HCT116 (cell line): ENCODE results near the gene CPNE4. TPM values are rescaled to one million over a fixed set of nuclear protein-coding genes. Genes with fewer than 3 reads are reported as not detected.

Source experiments
- ATAC-seq: fragments of 200-7000 bp; cut with Tn5 transposase; 2 replicates; pipeline ENCODE4 v1.9.1; 2020; ENCODE audit warnings: mild to moderate bottlenecking, moderate library complexity
- BruUV-seq: library from RNA; stranded (reverse); fragments of 400-500 nt; replicated peaks from 2 replicates; lab custom pipeline; 2021; lab: Mats Ljungman, UMichigan
- CTCF ChIA-PET: fragments of 300-600 bp; sonication (Branson Sonifier 250); formaldehyde crosslinking; loops from one replicate; lab custom pipeline; 2021; ENCODE audit warnings: antibody characterized with exemption; lab: Charles Lee
- POLR2A ChIA-PET: fragments of 300-600, 350-600 bp; sonication (Branson Sonifier 250); formaldehyde crosslinking; loops from one replicate; lab custom pipeline; 2021; ENCODE audit warnings: antibody characterized with exemption; lab: Charles Lee
- RAD21 ChIA-PET, 2 experiments: fragments of 300-600 bp; sonication (Branson Sonifier 250); formaldehyde crosslinking; loops; one replicate each; lab custom pipeline; 2023; ENCODE audit warnings: low total read pairs in 2 of 2; ENCODE audit not compliant: uncharacterized antibody in 2 of 2, unreplicated experiment in 2 of 2, low non-redundant PET in 1 of 2; lab: Charles Lee
- DNase-seq: peaks from one replicate; pipeline ENCODE4 v3.0.0-alpha.2; 2010; ENCODE audit warnings: low read depth, low spot score
- H2AFZ ChIP-seq: fragments of 200-600 bp; shearing (Covaris generic), sonication (generic); 2 replicates; pipeline ENCODE4 v1.6.1; 2017; ENCODE audit warnings: low read depth, mixed run types, mixed read lengths, antibody characterized with exemption, low read length; ENCODE audit not compliant: poor library complexity, severe bottlenecking
- H3K27ac ChIP-seq: 2 replicates; pipeline ENCODE4 v1.5.1; 2012; ENCODE audit warnings: low read depth, low read length
- H3K27me3 ChIP-seq: fragments of 200-600 bp; sonication (generic); 2 replicates; pipeline ENCODE4 v1.6.1; 2016; ENCODE audit warnings: mixed run types, low read length, mixed read lengths; ENCODE audit not compliant: insufficient read depth
- H3K36me3 ChIP-seq, 2 experiments: fragments of 200-500 bp in 1 of 2; fragments of 200-600 bp in 1 of 2; sonication (Bioruptor generic) in 1 of 2; sonication (generic) in 1 of 2; 2 replicates each; pipeline versions ENCODE4 v1.5.1 to v1.6.1; 2014 to 2016; ENCODE audit warnings: low read length in 2 of 2, inconsistent platforms in 1 of 2, mixed read lengths in 1 of 2, mixed run types in 1 of 2; ENCODE audit not compliant: insufficient read depth in 2 of 2, control insufficient read depth in 1 of 2
- H3K4me1 ChIP-seq, 2 experiments: fragments of 200-600 bp in 1 of 2; sonication (generic) in 1 of 2; 2 replicates each; pipeline versions ENCODE4 v1.5.1 to v1.6.1; 2012 to 2017; ENCODE audit warnings: low read length in 2 of 2, inconsistent platforms in 1 of 2, mild to moderate bottlenecking in 1 of 2, mixed read lengths in 1 of 2, mixed run types in 1 of 2, moderate library complexity in 1 of 2; ENCODE audit not compliant: insufficient read depth in 2 of 2, control insufficient read depth in 1 of 2
- H3K4me2 ChIP-seq: fragments of 200-600 bp; sonication (generic); 2 replicates; pipeline ENCODE4 v1.6.1; 2017; ENCODE audit warnings: mixed run types, low read length, mixed read lengths
- H3K4me3 ChIP-seq, 2 experiments: fragments of 200-600 bp in 1 of 2; sonication (generic) in 1 of 2; replicated peaks in 1 of 2; 2 replicates each; pipeline ENCODE4 v1.5.1; 2011 to 2016; ENCODE audit warnings: low read length in 2 of 2, control low read depth in 1 of 2, low read depth in 1 of 2, mild to moderate bottlenecking in 1 of 2, mixed read lengths in 1 of 2, mixed run types in 1 of 2
- H3K79me2 ChIP-seq: fragments of 200-600 bp; sonication (generic); 2 replicates; pipeline ENCODE4 v1.6.1; 2017; ENCODE audit warnings: mild to moderate bottlenecking, mixed run types, low read length, moderate library complexity, mixed read lengths; ENCODE audit not compliant: insufficient read depth
- H3K9ac ChIP-seq: fragments of 200-600 bp; sonication (generic); 2 replicates; pipeline ENCODE4 v1.6.1; 2016; ENCODE audit warnings: low read length, mixed read lengths
- H3K9me2 ChIP-seq: fragments of 200-600 bp; sonication (generic), shearing (Covaris generic); 2 replicates; pipeline ENCODE4 v1.6.1; 2017; ENCODE audit warnings: mixed run types, mild to moderate bottlenecking, moderate library complexity; ENCODE audit not compliant: insufficient read depth
- H3K9me3 ChIP-seq, 2 experiments: fragments of 200-500 bp in 1 of 2; fragments of 200-600 bp in 1 of 2; sonication (Bioruptor generic) in 1 of 2; sonication (generic) in 1 of 2; 2 replicates each; pipeline ENCODE4 v1.6.1; 2014 to 2017; ENCODE audit warnings: low read length in 2 of 2, mixed read lengths in 2 of 2, inconsistent platforms in 1 of 2, low read depth in 1 of 2, mild to moderate bottlenecking in 1 of 2, mixed run types in 1 of 2, moderate library complexity in 1 of 2; ENCODE audit not compliant: control insufficient read depth in 1 of 2, insufficient read depth in 1 of 2
- H4K20me1 ChIP-seq: fragments of 200-600 bp; sonication (generic), shearing (Covaris generic); 2 replicates; pipeline ENCODE4 v1.6.1; 2017; ENCODE audit warnings: mixed run types, mild to moderate bottlenecking, moderate library complexity; ENCODE audit not compliant: insufficient read depth
- CBX3 ChIP-seq: IDR thresholded peaks from 2 replicates; pipeline ENCODE4 v1.6.1; 2012; ENCODE audit warnings: low read depth
- CEBPB ChIP-seq: IDR thresholded peaks from 2 replicates; pipeline ENCODE4 v1.6.1; 2012; ENCODE audit warnings: low read depth
- EGR1 ChIP-seq: IDR thresholded peaks from 2 replicates; pipeline ENCODE4 v1.6.1; 2012; ENCODE audit warnings: low read depth
- ELF1 ChIP-seq: IDR thresholded peaks from 2 replicates; pipeline ENCODE4 v1.6.1; 2012; ENCODE audit warnings: low read depth, borderline replicate concordance
- EZH2 ChIP-seq: fragments of 200-600 bp; sonication (generic); IDR thresholded peaks from 2 replicates; pipeline ENCODE4 v1.6.1; 2017; ENCODE audit warnings: antibody characterized with exemption, mixed run types
- FOSL1 ChIP-seq: IDR thresholded peaks from 2 replicates; pipeline ENCODE4 v1.6.1; 2012; ENCODE audit warnings: low read depth
- POLR2A ChIP-seq: IDR thresholded peaks from 2 replicates; pipeline ENCODE4 v1.7.0; 2011; ENCODE audit warnings: borderline replicate concordance; ENCODE audit not compliant: insufficient read depth, insufficient read length; ENCODE audit errors: extremely low read depth
- POLR2AphosphoS5 ChIP-seq: IDR thresholded peaks from 2 replicates; pipeline ENCODE4 v1.6.1; 2011; ENCODE audit warnings: mild to moderate bottlenecking, low read depth, low read length, moderate library complexity
- REST ChIP-seq: IDR thresholded peaks from 2 replicates; pipeline ENCODE4 v1.6.1; 2012; ENCODE audit warnings: low read depth
- SRF ChIP-seq: IDR thresholded peaks from 2 replicates; pipeline ENCODE4 v1.6.1; 2012; ENCODE audit warnings: low read depth
- TCF7L2 ChIP-seq: IDR thresholded peaks from 2 replicates; pipeline ENCODE4 v1.7.0; 2011; ENCODE audit warnings: borderline replicate concordance, inconsistent platforms; ENCODE audit not compliant: insufficient read depth, insufficient read length; ENCODE audit errors: extremely low read depth
- ZFX ChIP-seq: fragments of 450-650 bp; IDR thresholded peaks from 2 replicates; pipeline ENCODE4 v1.6.1; 2017
- ZNF274 ChIP-seq: fragments of 200-500 bp; sonication (Bioruptor generic); IDR thresholded peaks from 2 replicates; pipeline ENCODE4 v1.6.1; 2014; ENCODE audit warnings: mild to moderate bottlenecking, low read depth, low read length, inconsistent platforms
- intact Hi-C: fragments of 100-400 bp; cut with micrococcal nuclease; formaldehyde crosslinking; loops from 2 replicates; pipeline ENCODE4 v1.10.0; 2022
- total RNA-seq: library from RNA; stranded (reverse); gene quantifications from one replicate; pipeline ENCODE4 v1.2.1, GENCODE V29; 2021; ENCODE audit not compliant: unreplicated experiment
- TF ChIP-seq, protein P1 (sequence below), 3 experiments: fragments of 200-600 bp in 1 of 3; sonication (generic) in 1 of 3; IDR thresholded peaks in 2 of 3; conservative IDR thresholded peaks in 1 of 3; 2 replicates each; pipeline ENCODE4 v1.5.1; 2012 to 2017; ENCODE audit warnings: low read depth in 2 of 3, low read length in 2 of 3, antibody characterized with exemption in 1 of 3, borderline replicate concordance in 1 of 3, control low read depth in 1 of 3, mild to moderate bottlenecking in 1 of 3, mixed read lengths in 1 of 3, mixed run types in 1 of 3, moderate library complexity in 1 of 3; ENCODE audit not compliant: insufficient read depth in 1 of 3
- TF ChIP-seq, protein P2 (sequence below): IDR thresholded peaks from 2 replicates; pipeline ENCODE4 v1.6.1; 2012

CPNE4 gene
- total RNA-seq, 1 experiment from 2014 or later: not detected

GRCh38 chr3:131608296-131608695 lies 426.5 kb downstream of the CPNE4 start (continued):
- TF ChIP-seq, protein P1, sequence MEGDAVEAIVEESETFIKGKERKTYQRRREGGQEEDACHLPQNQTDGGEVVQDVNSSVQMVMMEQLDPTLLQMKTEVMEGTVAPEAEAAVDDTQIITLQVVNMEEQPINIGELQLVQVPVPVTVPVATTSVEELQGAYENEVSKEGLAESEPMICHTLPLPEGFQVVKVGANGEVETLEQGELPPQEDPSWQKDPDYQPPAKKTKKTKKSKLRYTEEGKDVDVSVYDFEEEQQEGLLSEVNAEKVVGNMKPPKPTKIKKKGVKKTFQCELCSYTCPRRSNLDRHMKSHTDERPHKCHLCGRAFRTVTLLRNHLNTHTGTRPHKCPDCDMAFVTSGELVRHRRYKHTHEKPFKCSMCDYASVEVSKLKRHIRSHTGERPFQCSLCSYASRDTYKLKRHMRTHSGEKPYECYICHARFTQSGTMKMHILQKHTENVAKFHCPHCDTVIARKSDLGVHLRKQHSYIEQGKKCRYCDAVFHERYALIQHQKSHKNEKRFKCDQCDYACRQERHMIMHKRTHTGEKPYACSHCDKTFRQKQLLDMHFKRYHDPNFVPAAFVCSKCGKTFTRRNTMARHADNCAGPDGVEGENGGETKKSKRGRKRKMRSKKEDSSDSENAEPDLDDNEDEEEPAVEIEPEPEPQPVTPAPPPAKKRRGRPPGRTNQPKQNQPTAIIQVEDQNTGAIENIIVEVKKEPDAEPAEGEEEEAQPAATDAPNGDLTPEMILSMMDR (IDR thresholded peaks at IDR 0.05 in 2 of 3, conservative IDR thresholded peaks at IDR 0.05 in 1 of 3; ENCODE audit: borderline replicate concordance in 1 of 3, insufficient read depth in 1 of 3, low read depth in 2 of 3, low read length in 2 of 3): no peak

DNA sequence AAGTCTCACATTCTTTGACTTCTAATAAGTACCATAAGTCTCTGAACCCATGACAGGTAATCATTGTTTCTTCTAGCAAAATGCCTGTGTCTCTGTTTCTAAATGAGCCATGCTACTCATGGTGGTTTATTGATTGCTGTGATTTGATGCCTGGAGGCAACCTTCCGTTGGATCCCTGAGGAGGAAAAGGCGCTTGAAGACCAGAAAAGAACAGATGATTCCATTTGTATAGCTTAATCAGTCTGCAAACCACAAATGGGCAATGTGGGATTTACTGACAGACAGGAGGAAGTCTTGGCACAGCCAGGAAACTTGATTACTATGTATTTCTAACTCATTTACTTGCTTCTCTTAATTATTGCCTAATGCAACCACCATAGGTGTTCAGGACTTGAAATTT lies 428.9 kb downstream of the CPNE4 start:
- Histone ChIP-seq H3K4me2 (no peak overlapping the region), H4K20me1 (no peaks in the 10 kb centered on the region), H3K4me3 (no peak overlapping the region), H3K27ac (no peak overlapping the region), H3K4me1 (no peaks in the 10 kb centered on the region), H3K9me3 (no peaks in the 10 kb centered on the region), H3K9me2 (no peaks in the 10 kb centered on the region), H3K9ac (no peak overlapping the region), H3K36me3 (no peaks in the 10 kb centered on the region), H3K79me2 (no peaks in the 10 kb centered on the region), H3K27me3 (peaks cover 53% of the 10 kb centered on the region), H2AFZ (no peak overlapping the region)
- ChIA-PET POLR2A (no interaction called here), RAD21 (no interaction called here), CTCF (no interaction called here)
- BruUV-seq: no TSS peak
- ATAC-seq (no peak), DNase-seq (no peak)
- intact Hi-C loops: no loop called here
- no peak for TF ChIP-seq CBX3
- no peak for TF ChIP-seq REST
- no peak for TF ChIP-seq POLR2AphosphoS5
- no peak for TF ChIP-seq TCF7L2
- TF ChIP-seq, protein P1 (IDR thresholded peaks at IDR 0.05 in 2 of 3, conservative IDR thresholded peaks at IDR 0.05 in 1 of 3; ENCODE audit: borderline replicate concordance in 1 of 3, insufficient read depth in 1 of 3, low read depth in 2 of 3, low read length in 2 of 3): no peak
- TF ChIP-seq EGR1: no peak
- no peak for TF ChIP-seq ZNF274
- TF ChIP-seq EZH2: no peak
- TF ChIP-seq, protein P2, sequence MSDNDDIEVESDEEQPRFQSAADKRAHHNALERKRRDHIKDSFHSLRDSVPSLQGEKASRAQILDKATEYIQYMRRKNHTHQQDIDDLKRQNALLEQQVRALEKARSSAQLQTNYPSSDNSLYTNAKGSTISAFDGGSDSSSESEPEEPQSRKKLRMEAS: no peak
- TF ChIP-seq ELF1: no peak
- TF ChIP-seq ZFX: no peak
- no peak for TF ChIP-seq FOSL1
- no peak for TF ChIP-seq POLR2A
- TF ChIP-seq CEBPB: no peak
- no peak for TF ChIP-seq SRF
- TF ChIP-seq, all 23 proteins: peak for 0
